Mucosa of rectum (tissue), 2 donors: Measurements from ENCODE around the gene SHC1.

Source experiments
- H3K27ac ChIP-seq, 2 donors: one replicate each; pipeline ENCODE4 v1.7.0; 2013; ENCODE audit warnings: inconsistent platforms in 2 of 2, low read depth in 2 of 2, low read length in 2 of 2
- H3K27me3 ChIP-seq, 2 donors: one replicate each; pipeline ENCODE4 v1.7.0; 2013; ENCODE audit warnings: low read length in 2 of 2; ENCODE audit not compliant: control insufficient read depth in 2 of 2, insufficient read depth in 2 of 2
- H3K36me3 ChIP-seq, 2 donors: one replicate each; pipeline ENCODE4 v1.7.0; 2013; ENCODE audit warnings: low read length in 2 of 2; ENCODE audit not compliant: control insufficient read depth in 2 of 2, insufficient read depth in 2 of 2
- H3K4me1 ChIP-seq, 2 donors: one replicate each; pipeline ENCODE4 v1.7.0; 2013; ENCODE audit warnings: low read length in 2 of 2, mild to moderate bottlenecking in 1 of 2; ENCODE audit not compliant: control insufficient read depth in 2 of 2, insufficient read depth in 2 of 2
- H3K4me3 ChIP-seq, 2 donors: one replicate each; pipeline ENCODE4 v1.7.0; 2013; ENCODE audit warnings: low read length in 2 of 2
- H3K9ac ChIP-seq, 2 donors: one replicate each; pipeline ENCODE4 v1.7.0; 2013; ENCODE audit warnings: low read length in 2 of 2, low read depth in 1 of 2, mild to moderate bottlenecking in 1 of 2
- H3K9me3 ChIP-seq, 2 donors: one replicate each; pipeline ENCODE4 v1.7.0; 2013; ENCODE audit warnings: low read length in 2 of 2; ENCODE audit not compliant: control insufficient read depth in 2 of 2
- donor health status: healthy.
- donor health status: Normal muscosa, but diverticular disease.

SHC1 gene

DNA sequence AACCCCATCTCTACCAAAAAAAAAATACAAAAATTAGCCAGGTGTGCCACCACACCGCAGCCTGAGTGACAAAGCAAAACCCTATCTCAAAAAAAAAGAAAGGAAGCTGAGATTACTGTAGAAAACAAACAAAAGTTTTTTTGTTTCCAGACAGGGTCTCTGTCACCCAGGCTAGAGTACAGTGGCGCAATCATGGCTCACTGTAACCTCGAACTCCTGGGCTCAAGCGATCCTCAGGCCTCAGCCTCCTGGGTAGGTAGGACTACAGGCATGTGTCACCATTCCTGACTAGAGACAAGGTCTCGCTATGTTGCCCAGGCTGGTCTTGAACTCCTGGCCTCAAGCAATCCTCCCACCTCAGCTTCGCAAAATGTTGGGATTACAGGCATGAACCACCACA, 6.2 kb downstream of the SHC1 start:
- no peaks in the 10 kb centered on the region for H3K27me3 ChIP-seq
- no peaks in the 10 kb centered on the region for H3K9me3 ChIP-seq
- no peak overlapping the region for H3K9ac ChIP-seq
- H3K36me3 ChIP-seq: peaks cover 50 to 65% of the 10 kb centered on the region in 2 donors
- peaks cover 18 to 20% of the 10 kb centered on the region in 2 donors for H3K4me1 ChIP-seq
- no peak overlapping the region for H3K4me3 ChIP-seq
- no peak overlapping the region for H3K27ac ChIP-seq

GRCh38 chr1:154963643-154964042, 6.9 kb downstream of the SHC1 start:
- Histone ChIP-seq H3K27ac (no peak overlapping the region), H3K36me3 (peaks cover 51 to 64% of the 10 kb centered on the region in 2 donors), H3K9me3 (no peaks in the 10 kb centered on the region), H3K4me3 (no peak overlapping the region), H3K9ac (no peak overlapping the region), H3K27me3 (no peaks in the 10 kb centered on the region), H3K4me1 (peaks cover 18 to 20% of the 10 kb centered on the region in 2 donors)

GRCh38 chr1:154962795-154963330, 7.7 kb downstream of the SHC1 start:
- Histone ChIP-seq H3K4me3 (peak overlapping the region in 1 of 2 donors; percentile 86), H3K36me3 (peaks cover 45 to 59% of the 10 kb centered on the region in 2 donors), H3K4me1 (peaks cover 18 to 20% of the 10 kb centered on the region in 2 donors), H3K9ac (peak overlapping the region; percentile 86 to 94), H3K9me3 (no peaks in the 10 kb centered on the region), H3K27me3 (no peaks in the 10 kb centered on the region), H3K27ac (peak overlapping the region in 1 of 2 donors; percentile 98)

- H3K4me1 ChIP-seq: peaks cover 19 to 21% of the 10 kb centered on the region in 2 donors
- peaks cover 39 to 53% of the 10 kb centered on the region in 2 donors for H3K36me3 ChIP-seq
- H3K27me3 ChIP-seq: no peaks in the 10 kb centered on the region
- H3K4me3 ChIP-seq: peak overlapping the region; percentile 86 to 88
- H3K27ac ChIP-seq: peak overlapping the region; percentile 98
- no peaks in the 10 kb centered on the region for H3K9me3 ChIP-seq
- H3K9ac ChIP-seq: peak overlapping the region; percentile 86 to 94
These were observed 8.3 kb downstream of the SHC1 start for GRCh38 chr1:154962156-154962749.

DNA sequence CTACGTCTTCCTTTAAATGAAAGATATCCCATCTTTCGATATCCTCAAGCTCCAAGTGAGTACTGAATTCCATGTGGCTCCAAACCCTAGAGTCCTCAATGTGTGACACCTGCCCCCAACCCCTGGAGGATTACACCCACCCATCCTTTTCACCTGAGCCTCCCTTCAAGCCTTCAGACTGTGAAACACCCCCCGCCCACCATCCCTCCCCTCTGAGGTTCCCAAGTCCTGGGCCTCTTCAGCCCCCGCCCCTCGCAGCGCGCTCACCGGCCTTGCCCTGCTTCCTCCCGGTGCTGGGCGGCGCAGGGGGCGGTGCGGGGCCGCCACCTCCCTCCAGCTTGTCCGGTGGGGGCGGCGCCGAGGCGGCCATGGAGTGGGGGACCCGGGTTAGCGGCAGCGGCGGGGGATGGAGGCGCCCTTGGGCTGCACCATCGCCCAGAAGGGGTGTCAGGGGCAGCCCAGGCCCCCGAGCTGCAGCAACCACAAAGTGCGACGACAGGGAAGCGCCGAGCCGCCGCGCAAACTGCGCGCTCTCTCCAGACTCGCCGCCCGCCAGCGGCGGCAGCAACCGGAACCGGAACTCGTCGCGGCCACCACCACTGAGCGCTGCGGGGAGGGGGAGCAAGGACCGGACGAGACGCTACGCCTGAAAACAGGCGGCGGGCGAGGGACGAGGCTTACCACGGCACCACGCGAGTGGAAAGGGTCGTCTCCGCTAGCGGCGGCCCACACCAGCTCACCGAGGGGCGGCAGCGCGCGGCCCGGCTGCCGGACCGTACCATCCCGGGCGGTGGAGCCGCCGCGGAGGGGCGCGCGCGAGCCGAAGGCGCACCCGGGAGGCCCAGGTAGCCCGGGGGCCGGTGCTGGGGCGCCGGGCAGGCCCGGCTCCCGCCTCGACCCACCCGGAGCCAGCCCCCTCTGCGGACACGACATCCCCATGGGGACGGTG, 9.1 kb downstream of the SHC1 start, which contains the start of gene PYGO2:
Gene PYGO2 (minus strand): TSS at position 576 of the 949 bp plus-strand sequence. CDS start 206 bp downstream, at position 370.
- Histone ChIP-seq H3K4me1 (peaks cover 27 to 28% of the 10 kb centered on the region in 2 donors), H3K27ac (peak within 1 kb of the TSS; percentile 98), H3K4me3 (peak within 1 kb of the TSS; percentile 86 to 88), H3K27me3 (no peaks in the 10 kb centered on the region), H3K36me3 (peaks cover 31 to 46% of the 10 kb centered on the region in 2 donors), H3K9me3 (no peaks in the 10 kb centered on the region), H3K9ac (peak within 1 kb of the TSS; percentile 86 to 94)

GRCh38 chr1:154960446-154961136, 10.0 kb downstream of the SHC1 start:
- H3K4me3 ChIP-seq: peak overlapping the region; percentile 86 to 88
- H3K9ac ChIP-seq: peak overlapping the region; percentile 86 to 94
- peaks cover 22 to 37% of the 10 kb centered on the region in 2 donors for H3K36me3 ChIP-seq
- no peaks in the 10 kb centered on the region for H3K9me3 ChIP-seq
- peak overlapping the region; percentile 98 for H3K27ac ChIP-seq
- no peaks in the 10 kb centered on the region for H3K27me3 ChIP-seq
- peaks cover 29 to 33% of the 10 kb centered on the region in 2 donors for H3K4me1 ChIP-seq

DNA sequence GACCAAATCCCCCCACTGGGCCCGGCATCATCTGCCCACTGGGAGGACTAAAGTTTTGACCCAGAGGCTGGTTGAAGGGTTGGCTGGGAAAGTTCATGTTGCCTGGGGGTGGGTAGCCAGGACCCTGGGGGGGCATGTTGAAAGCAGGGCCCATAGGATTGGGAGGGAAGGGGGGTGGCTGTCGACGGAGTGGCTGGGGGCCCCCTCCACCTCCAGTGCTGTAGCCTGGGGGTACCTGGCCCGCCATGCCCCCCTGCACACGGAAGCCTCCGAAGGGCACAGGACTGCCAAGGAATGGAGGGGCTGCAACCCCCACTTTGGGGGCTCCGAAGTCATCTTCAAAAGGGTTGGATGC, 11.1 kb downstream of the SHC1 start:
- Histone ChIP-seq H3K4me1 (peaks cover 40 to 43% of the 10 kb centered on the region in 2 donors), H3K9me3 (no peaks in the 10 kb centered on the region), H3K27ac (no peak overlapping the region), H3K36me3 (peaks cover 14 to 28% of the 10 kb centered on the region in 2 donors), H3K27me3 (no peaks in the 10 kb centered on the region), H3K4me3 (no peak overlapping the region), H3K9ac (no peak overlapping the region)

DNA sequence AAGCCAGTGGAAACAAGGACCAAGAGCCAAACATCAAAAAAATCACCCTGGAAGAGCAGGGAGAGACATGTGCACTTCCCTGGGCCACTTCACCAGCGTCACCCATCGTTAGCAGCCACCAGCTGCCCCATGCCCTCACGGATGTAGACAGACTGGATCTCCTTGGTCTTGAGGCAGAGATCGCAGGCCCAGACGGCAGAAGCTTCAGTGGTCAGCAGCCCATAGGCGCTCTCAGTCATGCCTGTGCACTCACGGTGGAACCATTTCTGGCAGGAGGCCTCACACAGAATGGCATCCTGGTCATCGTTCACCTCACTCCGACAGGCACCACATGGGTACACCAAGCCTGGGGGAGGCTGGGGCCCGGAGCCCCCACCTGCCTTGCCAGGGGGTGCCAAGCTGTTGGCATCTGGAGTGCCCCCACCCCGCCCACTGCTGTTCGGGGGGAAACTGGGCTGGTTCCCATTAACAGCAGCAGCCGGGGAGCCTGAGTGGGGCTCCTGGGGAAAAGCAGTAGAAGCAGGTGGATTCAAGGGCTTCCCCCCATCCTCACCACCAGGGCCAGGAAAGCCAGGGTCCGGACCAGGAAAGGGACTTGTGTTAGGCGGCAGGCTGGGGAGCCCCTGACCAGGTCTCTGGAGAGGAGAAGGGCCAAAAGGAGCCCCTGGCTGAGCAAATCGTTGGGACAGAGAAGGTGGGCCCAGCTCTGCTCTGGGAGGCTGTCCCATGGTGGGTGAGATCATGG, 11.7 kb downstream of the SHC1 start:
- Histone ChIP-seq H3K9ac (no peak overlapping the region), H3K27ac (no peak overlapping the region), H3K4me1 (peaks cover 42 to 43% of the 10 kb centered on the region in 2 donors)

GRCh38 chr1:154958036-154958435, 12.5 kb downstream of the SHC1 start:
- no peak overlapping the region for H3K27ac ChIP-seq
- H3K9me3 ChIP-seq: no peaks in the 10 kb centered on the region
- no peak overlapping the region for H3K9ac ChIP-seq
- H3K36me3 ChIP-seq: peaks cover 5 to 15% of the 10 kb centered on the region in 2 donors
- no peaks in the 10 kb centered on the region for H3K27me3 ChIP-seq
- peaks cover 43 to 46% of the 10 kb centered on the region in 2 donors for H3K4me1 ChIP-seq
- H3K4me3 ChIP-seq: no peak overlapping the region

More for the DNA sequence above, 11.7 kb downstream of the SHC1 start:
- peaks cover 13 to 22% of the 10 kb centered on the region in 2 donors for H3K36me3 ChIP-seq
- H3K9me3 ChIP-seq: no peaks in the 10 kb centered on the region
- no peak overlapping the region for H3K4me3 ChIP-seq
- H3K27me3 ChIP-seq: no peaks in the 10 kb centered on the region
